Stomach smooth muscle (tissue), 2 donors: ENCODE data around the gene RPL10.
"Not testable (repeated sequence)": the region's sequence is repeated elsewhere in the genome, so short reads cannot be mapped to it uniquely, and the experiment has no call there.

Source experiments
- H3K27ac ChIP-seq: one replicate; pipeline ENCODE4 v1.7.0; 2013; ENCODE audit warnings: mild to moderate bottlenecking, low read length, inconsistent platforms
- H3K27me3 ChIP-seq, 2 donors: one replicate each; pipeline ENCODE4 v1.7.0; 2013; ENCODE audit warnings: low read length in 2 of 2; ENCODE audit not compliant: insufficient read depth in 2 of 2, control insufficient read depth in 1 of 2
- H3K36me3 ChIP-seq, 2 donors: one replicate each; pipeline ENCODE4 v1.7.0; 2013; ENCODE audit warnings: low read length in 2 of 2; ENCODE audit not compliant: control insufficient read depth in 2 of 2, insufficient read depth in 2 of 2
- H3K4me1 ChIP-seq: one replicate; pipeline ENCODE4 v1.7.0; 2013; ENCODE audit warnings: low read length; ENCODE audit not compliant: control insufficient read depth, insufficient read depth
- H3K4me3 ChIP-seq, 2 donors: one replicate each; pipeline ENCODE4 v1.7.0; 2013; ENCODE audit warnings: low read length in 2 of 2
- H3K9ac ChIP-seq, 2 donors: one replicate each; pipeline ENCODE4 v1.7.0; 2013; ENCODE audit warnings: low read length in 2 of 2, mild to moderate bottlenecking in 1 of 2
- H3K9me3 ChIP-seq, 2 donors: one replicate each; pipeline ENCODE4 v1.7.0; 2013; ENCODE audit warnings: low read length in 2 of 2; ENCODE audit not compliant: control insufficient read depth in 2 of 2
- donor health status: healthy.
- donor health status: Pancreatic carcinoma.

Gene RPL10

DNA sequence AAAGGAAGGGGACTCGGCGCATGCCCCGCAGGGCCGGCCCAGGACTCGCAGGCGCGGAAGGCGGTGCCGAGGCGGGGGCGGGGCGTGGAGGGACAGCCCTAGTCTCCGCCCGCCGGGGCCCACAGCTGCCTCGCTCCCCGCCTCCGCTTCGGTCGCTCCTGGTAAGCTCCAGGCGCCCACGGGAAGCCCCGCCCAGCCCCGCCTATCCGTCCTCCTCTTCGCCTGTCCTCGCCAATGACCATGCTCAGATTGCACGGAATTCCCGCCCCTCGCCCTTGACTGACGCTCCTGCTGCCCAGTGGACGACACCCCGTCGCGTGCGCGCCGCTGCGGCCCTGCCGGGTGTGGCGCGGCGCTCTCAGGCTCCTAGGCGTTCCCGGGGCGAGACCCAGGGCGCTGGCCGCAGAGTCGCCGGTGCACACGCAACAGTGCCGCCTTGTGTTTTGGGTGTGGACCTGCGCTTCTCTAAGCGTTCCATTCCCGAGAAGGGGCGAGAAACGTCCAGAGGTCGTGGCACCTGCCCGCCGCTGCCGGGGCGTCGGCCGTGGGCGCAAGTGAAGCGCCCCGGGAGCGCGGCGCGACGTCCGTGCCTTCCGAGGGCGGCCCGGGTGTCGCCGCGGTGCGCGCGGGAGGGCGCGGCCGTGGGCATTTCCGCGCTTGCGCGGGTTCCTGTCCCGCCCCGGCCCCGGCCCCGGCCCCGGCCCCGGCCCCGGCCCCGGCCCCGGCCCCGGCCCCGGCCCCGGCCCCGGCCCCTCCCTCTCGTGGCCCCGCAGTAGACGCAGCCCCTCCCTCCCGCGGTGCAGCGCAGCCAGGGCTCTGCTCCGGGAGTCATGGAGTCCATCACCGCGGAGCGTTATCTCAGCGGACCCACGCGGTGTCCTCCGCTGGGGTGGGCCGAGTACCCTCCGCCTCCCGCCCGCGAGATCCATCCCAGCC lies 8.1 kb upstream of the RPL10 start:
- not testable (repeated sequence) for H3K4me3 ChIP-seq

DNA sequence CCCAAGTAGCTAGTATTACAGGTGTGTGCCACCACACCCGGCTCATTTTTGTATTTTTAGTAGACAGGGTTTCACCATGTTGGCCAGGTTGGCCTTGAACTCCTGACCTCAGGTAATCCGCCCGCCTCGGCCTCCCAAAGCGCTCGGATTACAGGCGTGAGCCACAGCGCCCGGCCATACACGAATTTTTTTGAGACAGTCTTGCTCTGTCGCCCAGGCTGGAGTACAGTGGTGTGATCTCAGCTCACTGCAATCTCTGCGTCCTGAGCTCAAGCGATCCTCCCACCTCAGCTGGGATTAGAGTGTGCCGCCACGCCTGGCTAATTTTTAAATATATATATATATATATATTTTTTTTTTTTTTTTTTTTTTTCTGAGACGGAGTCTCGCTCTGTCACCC lies 1.8 kb upstream of the RPL10 start:
- not testable (repeated sequence) for H3K9me3 ChIP-seq, H3K4me3 ChIP-seq, H3K27me3 ChIP-seq, H3K27ac ChIP-seq, H3K9ac ChIP-seq
- Histone ChIP-seq H3K36me3 (peaks cover 11 to 12% of the 10 kb centered on the region in 2 donors), H3K4me1 (peaks cover 16% of the 10 kb centered on the region)

More for the DNA sequence above, 8.1 kb upstream of the RPL10 start:
- not testable (repeated sequence) for H3K9ac ChIP-seq, H3K4me1 ChIP-seq, H3K27me3 ChIP-seq, H3K27ac ChIP-seq, H3K36me3 ChIP-seq, H3K9me3 ChIP-seq

- Histone ChIP-seq H3K27ac (peak overlapping the region; percentile 96), H3K9me3 (no peaks in the 10 kb centered on the region), H3K36me3 (peaks cover 11 to 12% of the 10 kb centered on the region in 2 donors), H3K9ac (peak overlapping the region; percentile 83 to 92), H3K4me3 (peak overlapping the region; percentile 69 to 89), H3K4me1 (peaks cover 16% of the 10 kb centered on the region), H3K27me3 (no peaks in the 10 kb centered on the region)
Observed at GRCh38 chrX:154396973-154397887, 947 bp upstream of the RPL10 start.

GRCh38 chrX:154398668-154399526 lies 720 bp downstream of the RPL10 start:
- Histone ChIP-seq H3K9ac (peak overlapping the region; percentile 95 to 97), H3K36me3 (peaks cover 11 to 12% of the 10 kb centered on the region in 2 donors), H3K27me3 (no peaks in the 10 kb centered on the region), H3K27ac (peak overlapping the region; percentile 96), H3K4me1 (peaks cover 16% of the 10 kb centered on the region), H3K9me3 (no peaks in the 10 kb centered on the region), H3K4me3 (peak overlapping the region; percentile 89 to 93)

GRCh38 chrX:154399527-154400368 lies 1.6 kb downstream of the RPL10 start:
- peaks cover 16% of the 10 kb centered on the region for H3K4me1 ChIP-seq
- H3K27me3 ChIP-seq, result no peaks in the 10 kb centered on the region
- H3K36me3 ChIP-seq, result peaks cover 11 to 12% of the 10 kb centered on the region in 2 donors
- H3K9me3 ChIP-seq, result no peaks in the 10 kb centered on the region
- peak overlapping the region; percentile 42 to 97 for H3K9ac ChIP-seq
- H3K4me3 ChIP-seq, result peak overlapping the region; percentile 89 to 93
- H3K27ac ChIP-seq, result peak overlapping the region; percentile 96

DNA sequence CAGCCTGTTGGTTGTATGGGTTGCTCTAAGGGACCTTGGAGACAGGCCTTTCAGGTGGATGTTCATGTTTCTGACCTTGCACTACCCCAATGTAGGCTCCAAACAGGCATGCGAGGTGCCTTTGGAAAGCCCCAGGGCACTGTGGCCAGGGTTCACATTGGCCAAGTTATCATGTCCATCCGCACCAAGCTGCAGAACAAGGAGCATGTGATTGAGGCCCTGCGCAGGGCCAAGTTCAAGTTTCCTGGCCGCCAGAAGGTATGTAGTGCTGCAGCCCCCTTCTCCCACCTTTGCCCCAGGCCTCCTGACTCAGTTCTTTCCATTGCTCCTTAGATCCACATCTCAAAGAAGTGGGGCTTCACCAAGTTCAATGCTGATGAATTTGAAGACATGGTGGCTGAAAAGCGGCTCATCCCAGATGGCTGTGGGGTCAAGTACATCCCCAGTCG lies 2.2 kb downstream of the RPL10 start:
- peaks cover 11 to 12% of the 10 kb centered on the region in 2 donors for H3K36me3 ChIP-seq
- not testable (repeated sequence) for H3K9ac ChIP-seq, H3K27me3 ChIP-seq, H3K9me3 ChIP-seq, H3K27ac ChIP-seq
- peaks cover 16% of the 10 kb centered on the region for H3K4me1 ChIP-seq
- H3K4me3 ChIP-seq, result peak overlapping the region in 1 of 2 donors; percentile 89

DNA sequence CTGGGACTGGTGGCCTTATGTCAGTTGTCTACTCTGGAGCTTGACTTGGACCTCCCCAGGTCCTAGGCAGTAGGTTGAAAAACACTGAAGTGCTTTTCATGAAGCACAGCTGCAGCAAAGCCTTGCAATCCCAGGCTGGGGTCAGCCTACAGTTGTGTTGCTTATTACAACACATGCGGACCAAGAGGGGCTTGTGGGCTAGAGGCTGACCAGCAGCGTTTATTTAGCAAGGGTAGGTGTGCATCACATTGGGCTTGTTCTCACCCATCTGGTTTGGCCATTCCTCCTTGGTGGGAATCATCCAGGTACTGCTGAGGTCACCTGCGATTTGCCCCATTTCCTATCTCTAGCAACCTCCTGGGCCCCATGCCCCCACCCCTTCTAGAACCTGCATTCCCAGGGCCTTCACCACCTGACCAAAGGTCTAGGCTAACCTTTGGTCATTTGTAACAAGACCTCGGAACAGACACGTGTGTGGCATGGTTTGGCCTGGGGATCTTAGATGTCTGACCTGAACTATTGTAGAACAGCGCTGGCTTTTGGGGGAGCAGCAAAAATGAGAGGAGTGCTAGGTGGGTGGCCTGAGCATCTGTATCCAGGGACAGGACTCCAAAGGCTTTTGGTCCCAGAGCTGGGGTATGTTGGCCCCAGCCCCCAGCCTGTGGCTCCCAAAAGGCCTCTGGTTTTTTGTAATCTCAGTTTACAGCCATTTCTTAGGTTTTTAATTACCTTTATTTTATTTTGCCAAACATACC lies 3.0 kb downstream of the RPL10 start:
- Histone ChIP-seq H3K27me3 (no peaks in the 10 kb centered on the region), H3K4me1 (peaks cover 16% of the 10 kb centered on the region), H3K27ac (no peak overlapping the region), H3K9me3 (no peaks in the 10 kb centered on the region), H3K36me3 (peaks cover 11 to 12% of the 10 kb centered on the region in 2 donors), H3K4me3 (no peak overlapping the region), H3K9ac (no peak overlapping the region)

DNA sequence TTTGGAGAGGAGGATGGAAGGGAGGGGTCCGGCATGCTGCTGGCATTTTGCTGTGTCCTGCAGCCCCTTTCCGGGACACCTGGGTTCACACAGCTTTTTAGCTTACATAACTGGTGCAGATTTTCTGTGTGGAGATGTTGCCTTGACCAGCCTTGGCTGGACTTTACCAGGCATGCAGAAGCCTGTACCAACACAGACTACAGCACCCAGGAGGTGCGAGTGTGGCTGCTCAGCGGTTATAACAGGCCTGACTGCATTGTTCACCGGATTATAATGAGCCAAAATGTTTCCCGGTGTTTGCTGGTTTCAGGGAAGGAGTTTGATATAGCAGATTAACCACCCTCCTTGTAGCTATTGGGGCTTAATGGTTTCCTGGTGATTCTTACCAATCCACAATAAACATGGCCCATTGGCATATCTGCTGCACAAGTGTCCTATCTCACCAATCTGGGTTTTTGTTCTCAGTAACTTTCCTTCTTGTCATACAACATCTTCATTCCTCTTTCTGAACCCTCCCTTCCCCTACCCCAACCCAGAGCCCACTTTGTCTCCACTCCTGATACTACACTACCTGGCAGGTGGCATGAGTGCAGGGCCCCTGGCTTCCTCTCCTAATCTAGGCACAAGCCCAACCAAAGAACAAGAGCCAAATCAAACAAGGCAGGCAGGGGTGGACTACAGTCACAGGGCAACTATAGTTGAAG lies 3.9 kb downstream of the RPL10 start:
- Histone ChIP-seq H3K4me3 (no peak overlapping the region), H3K27ac (no peak overlapping the region), H3K27me3 (no peaks in the 10 kb centered on the region), H3K36me3 (peaks cover 11 to 12% of the 10 kb centered on the region in 2 donors), H3K9me3 (no peaks in the 10 kb centered on the region), H3K4me1 (peaks cover 16% of the 10 kb centered on the region), H3K9ac (no peak overlapping the region)
